ENCODE results near the gene DCST1.

DCST1 gene

DNA sequence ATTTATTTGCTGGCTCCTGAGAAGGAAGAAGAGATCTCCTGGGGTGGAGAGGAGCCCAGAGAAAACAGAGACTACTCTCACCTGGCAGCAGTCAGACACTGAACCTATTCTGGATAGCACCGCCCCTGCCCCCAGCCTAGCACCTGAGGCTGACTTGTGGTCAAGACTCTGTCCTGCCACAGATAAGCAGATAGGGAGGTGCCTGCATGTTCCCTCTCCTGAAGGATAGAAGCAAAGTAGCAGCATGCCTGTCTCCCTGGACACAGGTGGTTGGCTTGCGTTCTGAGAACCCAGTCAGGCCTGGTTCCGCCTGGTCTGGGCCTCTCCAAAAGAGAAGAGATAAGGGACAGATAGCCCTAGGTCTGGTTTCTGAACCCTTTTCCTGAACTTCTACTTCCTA is 43.7 kb downstream of the DCST1 start:
- Mint-ChIP-seq H3K27ac (no peak overlapping the region), H3K9me3 (no peaks in the 10 kb centered on the region), H3K4me3 (no peak overlapping the region), H3K36me3 (no peaks in the 10 kb centered on the region), H3K4me1 (peaks cover 46% of the 10 kb centered on the region), H3K27me3 (peaks cover 28% of the 10 kb centered on the region)
- ATAC-seq = no peak

DNA sequence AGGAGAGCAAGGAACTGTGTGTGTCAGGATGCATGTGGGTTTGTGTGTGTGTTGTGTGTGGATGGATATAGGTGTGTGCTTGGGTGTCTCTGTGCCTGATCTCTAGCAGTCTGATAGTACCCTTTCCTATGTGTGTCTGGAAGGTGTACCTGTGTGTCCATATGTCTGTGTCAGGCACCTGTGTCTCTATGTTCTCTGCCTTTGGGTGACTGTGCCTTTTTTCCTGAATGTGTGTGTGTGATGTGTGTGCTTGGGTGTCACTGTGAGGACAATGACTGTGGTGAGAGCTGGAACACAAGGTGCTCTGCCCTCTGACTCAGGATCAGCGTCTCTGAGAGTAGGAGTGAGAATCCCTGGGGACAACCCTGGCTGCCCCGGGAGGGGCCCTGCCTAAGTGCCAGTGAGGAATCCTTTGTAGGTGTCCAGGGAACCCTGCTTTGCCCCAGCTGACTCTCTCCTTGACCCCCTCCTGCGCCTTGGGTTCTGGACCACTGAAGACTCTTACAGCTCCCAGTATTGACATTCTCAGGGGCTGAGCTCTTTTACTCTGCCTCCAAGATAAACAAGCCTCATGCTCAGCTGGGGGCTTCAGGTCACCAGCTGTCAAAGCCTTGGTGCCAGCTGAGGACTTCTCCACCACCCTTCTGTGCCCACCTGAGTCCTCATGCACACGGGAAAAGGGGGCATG is 44.3 kb downstream of the DCST1 start:
- no peak for ATAC-seq
- Mint-ChIP-seq H3K4me1 (peaks cover 50% of the 10 kb centered on the region), H3K36me3 (no peaks in the 10 kb centered on the region), H3K27ac (no peak overlapping the region), H3K27me3 (peaks cover 34% of the 10 kb centered on the region), H3K4me3 (no peak overlapping the region), H3K9me3 (no peaks in the 10 kb centered on the region)

DNA sequence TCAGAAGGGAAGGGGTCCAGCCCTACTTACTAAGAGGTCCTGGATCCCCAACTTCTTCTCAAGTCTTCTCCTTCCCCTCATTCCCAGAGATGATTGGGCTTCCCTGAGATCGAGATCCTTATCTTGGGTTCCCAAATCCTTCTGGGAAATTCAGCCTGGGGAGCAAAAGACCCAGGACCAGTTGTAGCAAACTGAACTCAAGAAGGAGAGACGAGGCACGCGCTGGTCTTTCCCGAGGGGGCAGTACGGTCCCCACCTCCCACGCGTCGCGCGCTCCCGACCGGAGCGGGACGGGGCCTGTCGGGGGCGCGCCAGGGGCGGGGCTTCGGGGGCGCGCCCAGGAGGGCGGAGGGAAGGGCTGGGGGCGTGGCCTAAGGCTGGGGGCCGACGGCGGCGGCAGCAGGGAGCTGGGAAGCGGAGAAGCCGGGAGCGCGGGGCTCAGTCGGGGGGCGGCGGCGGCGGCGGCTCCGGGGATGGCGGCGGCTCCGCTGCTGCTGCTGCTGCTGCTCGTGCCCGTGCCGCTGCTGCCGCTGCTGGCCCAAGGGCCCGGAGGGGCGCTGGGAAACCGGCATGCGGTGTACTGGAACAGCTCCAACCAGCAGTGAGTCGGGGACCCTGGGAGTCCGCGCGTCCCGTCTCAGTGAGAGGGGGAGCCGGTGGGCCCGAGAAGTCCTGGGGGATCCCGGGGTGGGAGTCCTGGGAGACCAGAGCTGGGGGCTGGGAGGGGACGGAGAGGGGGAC is 45.0 kb downstream of the DCST1 start, which contains the start of gene EFNA3:
EFNA3 (plus strand) TSS at position 369 of the 741 bp plus-strand sequence; CDS start at position 474, 105 bp downstream.
- H3K27ac Mint-ChIP-seq = peak within 1 kb of the TSS; percentile 50
- no peaks in the 10 kb centered on the region for H3K9me3 Mint-ChIP-seq
- H3K4me3 Mint-ChIP-seq = peak within 1 kb of the TSS; percentile 68
- ATAC-seq = peak; percentile 68
- peaks cover 41% of the 10 kb centered on the region for H3K27me3 Mint-ChIP-seq
- H3K36me3 Mint-ChIP-seq = no peaks in the 10 kb centered on the region
- H3K4me1 Mint-ChIP-seq = peaks cover 46% of the 10 kb centered on the region

DNA sequence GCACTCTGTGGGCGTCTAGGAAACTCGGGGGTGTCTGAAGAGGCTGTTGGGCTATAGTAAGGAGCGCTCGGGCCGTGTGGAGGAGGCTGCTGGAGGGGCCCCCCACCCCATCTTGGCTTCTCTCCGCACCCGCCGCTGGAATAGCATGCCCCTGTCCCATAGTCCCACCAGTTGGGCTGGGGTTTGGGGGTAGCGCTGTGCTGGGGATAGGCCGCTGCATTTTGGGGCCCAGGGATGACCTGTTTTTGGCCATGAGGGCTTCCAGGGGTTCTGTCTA is 45.5 kb downstream of the DCST1 start:
- no peak for ATAC-seq
- peaks cover 47% of the 10 kb centered on the region for H3K27me3 Mint-ChIP-seq
- H3K4me3 Mint-ChIP-seq = peak overlapping the region; percentile 68
- H3K9me3 Mint-ChIP-seq = no peaks in the 10 kb centered on the region
- H3K27ac Mint-ChIP-seq = peak overlapping the region; percentile 50
- H3K36me3 Mint-ChIP-seq = no peaks in the 10 kb centered on the region
- H3K4me1 Mint-ChIP-seq = peaks cover 47% of the 10 kb centered on the region

DNA sequence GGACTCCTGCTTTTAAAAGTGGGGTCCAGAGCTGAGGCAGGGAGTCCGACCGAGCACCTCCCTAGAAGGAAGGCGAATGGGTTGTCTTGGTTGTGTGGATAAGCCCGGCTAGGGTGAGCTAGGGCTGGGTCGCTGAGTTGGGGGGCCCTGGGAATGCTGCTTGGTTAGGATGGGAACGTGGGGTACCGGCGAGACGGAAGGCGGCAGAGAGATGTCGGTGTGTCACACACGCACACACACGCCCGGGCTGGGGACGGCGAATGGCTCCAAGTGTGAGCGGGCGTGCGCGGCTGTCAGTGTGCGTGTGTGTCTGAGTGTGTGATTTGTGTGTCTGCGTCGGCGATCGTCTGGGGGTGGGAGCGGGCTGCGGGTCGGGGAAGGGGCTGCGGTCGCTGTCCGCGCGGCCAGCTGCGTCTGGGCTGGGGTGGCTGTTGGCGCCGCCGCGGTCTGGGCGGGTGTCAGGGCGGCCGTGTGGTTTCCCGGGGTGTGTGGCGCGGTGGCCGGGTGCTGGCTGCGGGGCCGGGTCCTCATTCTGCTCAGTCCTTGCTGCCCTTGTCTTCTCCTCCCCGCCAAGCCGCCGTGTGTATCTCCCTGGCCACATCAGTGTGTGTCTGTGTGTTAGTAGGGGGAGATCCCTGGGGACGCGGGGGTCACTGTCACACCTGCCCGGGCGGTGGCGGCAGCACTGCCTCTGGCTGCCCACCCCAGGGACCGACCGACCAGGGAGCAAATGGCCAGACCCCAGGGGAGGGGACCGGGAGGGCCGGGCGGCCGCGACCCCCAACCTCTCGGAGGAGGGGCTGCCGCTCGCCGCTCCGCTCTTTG is 46.1 kb downstream of the DCST1 start:
- Mint-ChIP-seq H3K36me3 (no peaks in the 10 kb centered on the region), H3K4me3 (peak overlapping the region; percentile 68), H3K27me3 (peaks cover 47% of the 10 kb centered on the region), H3K27ac (peak overlapping the region; percentile 50), H3K9me3 (no peaks in the 10 kb centered on the region), H3K4me1 (peaks cover 52% of the 10 kb centered on the region)
- no peak for ATAC-seq

DNA sequence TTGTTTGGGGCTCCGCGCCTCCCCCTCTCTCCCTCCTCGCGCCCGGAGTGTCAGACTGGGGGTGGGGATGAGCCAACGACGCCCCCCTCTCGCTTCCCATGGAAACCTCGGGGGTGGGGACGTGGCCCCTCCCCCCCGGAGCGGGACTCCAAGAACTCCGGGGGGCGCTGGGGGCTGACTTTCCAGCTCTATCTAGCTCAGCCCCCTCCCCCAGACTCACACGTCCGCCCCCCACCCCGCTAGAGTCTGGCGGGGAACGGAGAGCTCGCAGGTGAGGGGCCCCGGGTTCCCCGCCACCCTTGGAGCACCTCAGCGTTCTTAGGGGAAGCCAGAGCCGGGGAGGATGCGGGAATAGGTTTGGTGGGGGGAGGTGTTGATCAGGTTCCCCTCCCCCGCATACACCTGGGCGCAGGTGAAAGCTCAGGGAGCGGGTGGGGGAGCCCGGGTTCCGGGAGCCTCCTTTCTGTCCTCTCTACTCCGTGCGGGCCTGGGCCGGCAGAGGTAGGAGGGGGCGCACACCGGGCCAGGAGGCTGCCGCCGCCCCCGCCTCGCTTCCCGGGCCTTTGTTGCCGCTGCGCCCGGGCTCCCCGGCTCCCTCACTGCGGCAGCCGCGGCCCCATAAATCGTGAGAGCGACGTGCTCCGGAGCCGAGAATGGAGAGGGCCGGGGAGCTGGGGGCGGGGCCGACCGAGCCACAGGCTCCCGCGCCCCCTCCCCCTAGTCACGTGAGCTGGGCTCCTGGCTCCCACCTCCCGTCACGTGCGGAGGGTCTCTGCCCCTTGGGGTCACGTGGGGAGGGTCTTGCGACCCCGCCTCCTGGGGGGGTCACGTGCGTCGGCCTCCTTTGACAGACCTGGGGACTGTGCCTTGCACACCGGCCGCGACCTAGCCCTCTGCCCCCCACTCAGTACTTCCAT is 46.9 kb downstream of the DCST1 start:
- H3K36me3 Mint-ChIP-seq = no peaks in the 10 kb centered on the region
- H3K4me3 Mint-ChIP-seq = peak overlapping the region; percentile 6
- peaks cover 57% of the 10 kb centered on the region for H3K4me1 Mint-ChIP-seq
- H3K27ac Mint-ChIP-seq = no peak overlapping the region
- no peak for ATAC-seq
- peaks cover 47% of the 10 kb centered on the region for H3K27me3 Mint-ChIP-seq
- no peaks in the 10 kb centered on the region for H3K9me3 Mint-ChIP-seq

DNA sequence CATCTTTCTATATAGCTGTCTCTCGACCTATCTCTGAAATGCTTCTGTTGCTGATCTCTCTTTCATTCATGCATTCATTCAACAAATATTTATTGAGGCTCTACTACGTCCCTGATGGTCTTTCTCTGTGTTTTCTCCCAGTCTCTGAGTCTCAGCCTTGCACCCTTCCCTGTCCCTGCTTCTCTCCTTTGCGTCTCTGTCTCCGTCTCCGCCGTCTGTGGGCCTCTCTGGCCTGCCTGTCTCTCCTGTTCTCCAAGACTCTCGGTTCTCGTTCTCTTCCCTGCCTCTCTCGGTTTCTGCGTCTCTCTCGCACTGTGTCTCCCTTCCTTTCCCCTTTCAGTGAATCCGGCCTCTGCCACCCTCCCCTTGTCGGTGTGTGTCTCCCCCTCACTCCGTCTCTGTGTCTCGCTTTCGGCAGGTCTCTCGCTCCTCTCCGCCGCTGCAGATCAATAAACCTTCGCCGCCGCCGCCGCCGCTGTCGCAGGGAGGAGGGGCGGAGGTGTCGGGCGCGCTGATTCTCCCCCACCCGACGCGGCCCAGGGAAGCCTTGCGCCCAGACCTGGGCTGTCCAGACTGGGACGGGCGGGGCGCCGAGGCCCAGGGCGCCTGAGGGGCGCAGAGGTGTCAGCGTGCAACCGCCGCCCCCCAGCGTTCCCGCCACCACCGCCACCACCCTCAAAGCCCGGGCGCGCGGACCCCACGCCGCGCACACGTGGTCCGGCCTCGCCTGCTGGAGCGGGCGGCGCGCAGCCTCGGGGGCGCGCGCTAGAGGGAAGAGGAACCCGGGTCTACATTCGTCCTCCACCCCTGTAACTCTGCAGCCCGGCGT is 48.1 kb downstream of the DCST1 start:
- no peak for ATAC-seq
- no peak overlapping the region for H3K27ac Mint-ChIP-seq
- H3K4me1 Mint-ChIP-seq = peaks cover 66% of the 10 kb centered on the region
- peak overlapping the region; percentile 65 for H3K4me3 Mint-ChIP-seq
- no peaks in the 10 kb centered on the region for H3K9me3 Mint-ChIP-seq
- H3K27me3 Mint-ChIP-seq = peaks cover 47% of the 10 kb centered on the region
- H3K36me3 Mint-ChIP-seq = no peaks in the 10 kb centered on the region

DNA sequence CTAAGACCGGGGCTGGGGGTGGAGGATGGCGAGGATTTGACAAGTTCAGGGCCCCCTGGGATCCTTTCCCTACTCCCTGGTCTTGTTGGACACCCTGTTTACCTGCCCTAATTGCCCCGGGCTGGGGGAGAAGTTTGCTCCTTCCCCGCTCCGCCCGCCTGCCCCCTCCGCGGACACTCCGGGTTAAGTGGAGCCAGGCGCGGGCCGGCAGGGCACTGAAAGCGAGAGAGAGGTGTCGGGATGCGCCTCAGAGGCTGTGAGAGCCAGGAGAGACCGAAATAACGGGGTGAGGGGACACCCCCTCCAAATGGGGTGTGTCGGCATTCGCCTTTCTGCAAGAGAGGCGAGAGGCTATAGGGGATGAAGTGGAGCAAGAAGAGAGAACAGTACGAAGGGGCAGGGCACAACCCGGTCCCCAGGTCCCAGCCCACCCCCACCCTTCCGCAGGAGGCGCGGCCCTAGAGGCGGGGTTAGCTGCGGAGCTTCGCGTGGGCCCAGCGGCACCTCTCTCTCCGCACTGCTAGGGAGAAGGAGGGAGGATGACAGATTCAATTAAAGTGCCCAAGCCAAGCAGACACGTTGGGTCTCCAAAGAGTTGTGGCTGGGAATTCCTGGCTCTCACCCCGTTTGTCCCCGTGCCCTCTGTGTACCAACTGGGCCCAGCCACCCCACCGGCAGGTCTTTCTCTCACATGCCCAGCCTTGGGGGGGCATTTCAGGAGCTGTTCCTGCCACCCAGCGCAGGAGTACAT is 48.9 kb downstream of the DCST1 start:
- peaks cover 47% of the 10 kb centered on the region for H3K27me3 Mint-ChIP-seq
- no peak for ATAC-seq
- peaks cover 66% of the 10 kb centered on the region for H3K4me1 Mint-ChIP-seq
- no peak overlapping the region for H3K27ac Mint-ChIP-seq
- no peaks in the 10 kb centered on the region for H3K9me3 Mint-ChIP-seq
- peak overlapping the region; percentile 65 for H3K4me3 Mint-ChIP-seq
- H3K36me3 Mint-ChIP-seq = no peaks in the 10 kb centered on the region

DNA sequence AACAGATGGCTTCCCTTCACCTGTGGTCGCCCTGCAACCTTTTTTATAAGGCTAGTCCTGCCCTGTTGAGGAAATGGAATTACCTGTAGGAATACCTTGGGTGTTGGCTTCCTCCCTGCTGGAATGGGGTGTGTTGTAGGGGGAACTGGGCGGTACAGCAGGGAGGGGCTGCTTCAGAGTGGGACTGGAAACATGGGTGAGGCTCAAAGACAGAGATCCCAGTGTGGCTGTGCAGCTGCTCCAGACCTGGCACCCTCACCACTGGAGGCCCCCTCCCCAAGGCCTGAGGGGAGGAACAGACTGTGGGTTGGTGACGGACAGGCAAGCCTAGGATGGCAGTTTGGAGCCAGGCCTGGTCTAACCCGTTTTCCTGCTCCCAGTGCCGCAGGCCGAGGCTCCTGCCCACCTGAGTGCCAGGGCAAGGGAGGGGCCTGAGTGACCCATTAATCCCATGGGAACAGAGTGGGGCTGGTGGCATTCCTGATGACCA is 49.5 kb downstream of the DCST1 start:
- H3K4me3 Mint-ChIP-seq = no peak overlapping the region
- no peaks in the 10 kb centered on the region for H3K9me3 Mint-ChIP-seq
- H3K27me3 Mint-ChIP-seq = peaks cover 47% of the 10 kb centered on the region
- no peak for ATAC-seq
- H3K36me3 Mint-ChIP-seq = no peaks in the 10 kb centered on the region
- H3K4me1 Mint-ChIP-seq = peaks cover 59% of the 10 kb centered on the region
- H3K27ac Mint-ChIP-seq = no peak overlapping the region

DNA sequence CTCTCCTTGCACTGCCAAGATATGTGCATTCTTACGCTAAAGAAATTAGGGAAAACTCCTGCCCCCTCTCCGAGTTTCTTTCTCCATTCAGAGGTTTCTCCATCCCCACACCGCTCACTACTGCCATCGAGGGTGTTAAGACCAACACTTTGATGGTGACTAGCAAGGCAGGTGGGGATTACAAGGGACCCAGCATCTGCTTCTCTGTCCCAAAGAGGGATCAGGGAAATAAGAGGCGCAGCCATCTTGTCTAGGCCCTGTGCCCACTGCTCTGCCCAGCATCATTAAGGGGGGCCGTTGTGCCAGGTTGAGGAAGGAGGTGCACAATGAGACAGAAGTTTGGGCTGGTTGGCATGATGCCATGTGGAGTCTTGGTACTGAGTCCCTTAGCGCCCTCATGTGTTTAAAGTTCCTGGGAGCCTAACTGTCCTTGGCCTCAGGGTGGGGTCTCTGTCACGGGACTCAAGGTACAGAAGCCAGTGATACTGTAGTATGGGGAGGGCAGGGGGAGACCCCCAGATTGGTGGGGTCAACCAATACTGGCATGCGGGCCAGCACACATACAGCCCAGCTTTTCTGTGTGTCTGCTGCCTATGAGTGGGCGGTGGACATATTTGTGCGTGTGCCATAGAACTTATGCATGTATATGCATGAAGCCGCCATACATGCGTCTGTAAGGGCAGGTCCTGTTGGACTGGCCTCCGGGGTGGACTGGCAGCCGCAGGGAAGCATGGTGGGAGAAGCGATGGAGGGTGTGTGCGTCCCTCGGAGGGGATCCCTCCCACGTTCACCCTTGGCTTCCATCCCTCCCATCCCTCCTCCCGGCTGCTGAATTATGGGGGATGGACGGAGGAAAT is 50.5 kb downstream of the DCST1 start:
- Mint-ChIP-seq H3K27me3 (peaks cover 46% of the 10 kb centered on the region), H3K27ac (peak overlapping the region; percentile 91)

DNA sequence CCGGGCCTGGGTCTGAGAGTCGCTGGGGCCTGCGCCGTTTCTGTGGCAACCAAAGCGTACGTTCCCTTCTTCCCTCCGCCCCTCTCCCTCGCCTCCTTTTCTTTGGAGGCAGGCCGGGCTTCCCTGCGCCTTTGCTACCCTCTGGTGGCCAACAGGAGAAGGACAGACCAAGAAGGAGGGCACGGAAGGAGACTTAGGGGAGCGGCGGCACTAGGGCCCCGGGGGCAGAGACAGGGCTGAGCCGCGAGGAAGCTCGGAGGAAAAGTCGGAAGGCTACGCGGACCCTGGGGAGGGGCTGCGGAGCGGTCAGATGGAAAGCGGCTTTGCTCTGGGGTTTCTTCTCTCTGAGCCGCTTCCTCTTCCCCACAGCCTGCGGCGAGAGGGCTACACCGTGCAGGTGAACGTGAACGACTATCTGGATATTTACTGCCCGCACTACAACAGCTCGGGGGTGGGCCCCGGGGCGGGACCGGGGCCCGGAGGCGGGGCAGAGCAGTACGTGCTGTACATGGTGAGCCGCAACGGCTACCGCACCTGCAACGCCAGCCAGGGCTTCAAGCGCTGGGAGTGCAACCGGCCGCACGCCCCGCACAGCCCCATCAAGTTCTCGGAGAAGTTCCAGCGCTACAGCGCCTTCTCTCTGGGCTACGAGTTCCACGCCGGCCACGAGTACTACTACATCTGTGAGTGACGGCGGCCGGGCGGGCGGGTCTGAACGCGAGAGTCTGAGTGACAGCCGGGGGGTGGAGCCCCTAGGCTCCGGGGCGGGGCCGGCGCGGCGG is 51.3 kb downstream of the DCST1 start:
- peaks cover 38% of the 10 kb centered on the region for H3K27me3 Mint-ChIP-seq

More for the DNA sequence above, 50.5 kb downstream of the DCST1 start:
- H3K4me3 Mint-ChIP-seq = peak overlapping the region; percentile 85
- H3K36me3 Mint-ChIP-seq = no peaks in the 10 kb centered on the region
- no peak for ATAC-seq
- peaks cover 55% of the 10 kb centered on the region for H3K4me1 Mint-ChIP-seq
- no peaks in the 10 kb centered on the region for H3K9me3 Mint-ChIP-seq

DNA sequence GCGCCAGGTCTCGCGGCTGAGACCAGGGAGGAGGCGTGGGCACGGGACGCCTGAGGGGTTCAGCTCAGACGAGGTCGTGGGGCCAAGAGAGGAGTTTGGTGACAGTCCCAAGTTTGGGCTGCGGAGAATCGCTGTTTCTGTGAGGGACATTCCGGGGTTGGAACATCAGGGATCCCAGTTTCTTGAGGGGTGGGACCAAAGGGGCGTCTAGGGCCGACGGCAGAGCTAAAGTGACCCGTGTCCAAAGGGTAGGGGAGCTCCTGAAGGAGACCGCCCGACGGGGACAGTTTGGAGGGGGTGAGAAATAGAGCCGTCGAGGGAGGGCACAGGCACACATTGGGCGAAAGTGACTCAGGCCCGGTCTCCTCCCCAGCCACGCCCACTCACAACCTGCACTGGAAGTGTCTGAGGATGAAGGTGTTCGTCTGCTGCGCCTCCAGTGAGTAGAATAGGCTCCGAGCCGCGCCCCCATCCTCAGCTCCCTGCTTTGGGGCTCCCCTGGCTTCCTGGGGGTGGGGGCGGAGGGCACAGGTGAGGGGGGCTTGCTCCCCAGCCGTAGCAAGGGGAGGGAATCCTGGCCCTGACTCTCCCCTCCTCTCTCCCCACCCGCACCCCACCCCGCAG is 52.0 kb downstream of the DCST1 start:
- no peaks in the 10 kb centered on the region for H3K36me3 Mint-ChIP-seq
- H3K4me3 Mint-ChIP-seq = peak overlapping the region; percentile 85
- H3K27ac Mint-ChIP-seq = peak overlapping the region; percentile 91
- H3K9me3 Mint-ChIP-seq = no peaks in the 10 kb centered on the region
- H3K4me1 Mint-ChIP-seq = peaks cover 45% of the 10 kb centered on the region
- ATAC-seq = peak; percentile 53
- peaks cover 33% of the 10 kb centered on the region for H3K27me3 Mint-ChIP-seq

More for the DNA sequence above, 51.3 kb downstream of the DCST1 start:
- peaks cover 46% of the 10 kb centered on the region for H3K4me1 Mint-ChIP-seq
- peak overlapping the region; percentile 91 for H3K27ac Mint-ChIP-seq
- peak overlapping the region; percentile 85 for H3K4me3 Mint-ChIP-seq
- peak; percentile 92 for ATAC-seq
- H3K36me3 Mint-ChIP-seq = no peaks in the 10 kb centered on the region
- H3K9me3 Mint-ChIP-seq = no peaks in the 10 kb centered on the region

All from stimulated activated memory B cell treated with anti-CD40 and anti-IgM and Interleukin-4, amounts not matched to agents 10 μg/mL and 1 μg/mL and 100 μg/mL, for 72 hours (primary cell).